GM18502 (cell line): ENCODE measurements around the gene LMO7.

ENCODE experiments used
- ATAC-seq: cut with Tn5 transposase; IDR thresholded peaks from one replicate; pipeline ENCODE4 v1.9.1; 2021; ENCODE audit warnings: mild to moderate bottlenecking; ENCODE audit not compliant: unreplicated experiment, poor library complexity

The LMO7 gene

DNA sequence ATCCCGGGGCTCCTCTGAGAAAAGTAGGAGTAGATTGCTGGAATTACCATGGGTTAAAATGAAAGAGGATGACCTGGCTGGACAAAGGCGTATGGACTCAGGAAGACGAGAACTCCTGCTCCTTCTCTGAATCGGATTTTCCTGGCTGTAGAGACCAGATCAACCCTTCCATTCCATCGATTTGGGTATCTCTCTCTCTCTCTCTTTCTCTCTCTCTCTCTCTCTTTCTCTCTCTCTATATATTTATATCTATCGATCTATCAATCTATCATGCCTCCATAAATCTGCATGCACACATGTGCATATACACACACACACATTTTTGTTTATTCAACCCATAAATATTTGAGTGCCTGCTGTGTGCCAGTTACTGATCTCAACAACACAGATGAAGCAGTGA lies 234.9 kb downstream of the LMO7 start:
- ATAC-seq = no peak

DNA sequence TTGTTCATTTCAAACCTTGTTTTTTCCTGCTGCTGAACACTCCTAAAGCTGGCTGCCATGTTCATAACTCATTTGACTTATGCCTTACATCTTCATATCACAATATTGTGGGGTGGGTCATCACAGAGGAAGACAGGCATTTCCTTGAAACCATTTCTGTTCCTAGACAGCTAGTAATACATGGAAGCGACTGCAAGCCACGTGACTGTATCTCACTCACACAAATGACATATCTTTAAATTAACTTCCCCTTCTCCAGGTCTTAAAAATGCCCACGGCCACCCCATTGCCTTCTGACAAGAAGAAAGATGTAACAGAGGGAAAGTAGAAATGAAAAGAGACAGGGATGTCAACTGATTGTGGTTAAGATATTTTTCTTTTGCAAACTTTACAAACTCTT lies 236.8 kb downstream of the LMO7 start:
- ATAC-seq = no peak

DNA sequence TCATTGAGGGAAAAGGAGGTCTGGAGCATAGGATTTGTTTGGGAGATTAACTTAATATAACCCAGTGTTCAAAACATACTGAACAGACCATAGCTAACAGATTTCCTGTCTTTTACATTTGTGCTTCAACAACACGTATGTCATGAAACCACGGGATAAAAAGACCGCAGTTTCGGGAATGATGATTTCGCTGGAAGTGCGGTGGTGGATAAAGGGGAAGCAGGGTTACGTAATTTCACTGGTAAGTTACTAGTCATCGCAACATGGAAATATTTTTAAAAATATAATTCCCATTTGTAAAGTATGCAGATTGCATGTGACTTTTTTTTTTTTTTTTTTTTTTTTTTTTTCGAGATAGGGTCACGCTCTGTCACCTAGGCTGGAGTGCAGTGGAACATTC lies 237.4 kb downstream of the LMO7 start:
- ATAC-seq = no peak

DNA sequence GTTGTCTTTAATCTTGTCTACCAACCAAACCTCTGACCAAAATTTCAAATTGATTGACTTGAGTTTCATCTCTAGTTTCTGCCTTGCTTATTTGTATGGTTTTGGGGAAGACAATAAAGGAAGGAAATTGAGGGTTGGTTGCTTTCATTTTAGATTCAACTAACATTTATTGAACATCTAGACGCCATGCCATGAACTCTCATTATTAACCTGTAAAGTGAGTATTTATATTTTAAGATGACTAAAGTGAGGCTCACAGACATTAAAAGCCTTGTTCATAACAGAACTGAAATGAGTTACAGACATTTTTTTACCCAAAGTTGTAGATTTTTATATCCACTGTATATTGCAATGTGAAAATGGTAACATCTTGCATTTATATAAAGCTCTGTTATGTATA lies 239.3 kb downstream of the LMO7 start:
- no peak for ATAC-seq

DNA sequence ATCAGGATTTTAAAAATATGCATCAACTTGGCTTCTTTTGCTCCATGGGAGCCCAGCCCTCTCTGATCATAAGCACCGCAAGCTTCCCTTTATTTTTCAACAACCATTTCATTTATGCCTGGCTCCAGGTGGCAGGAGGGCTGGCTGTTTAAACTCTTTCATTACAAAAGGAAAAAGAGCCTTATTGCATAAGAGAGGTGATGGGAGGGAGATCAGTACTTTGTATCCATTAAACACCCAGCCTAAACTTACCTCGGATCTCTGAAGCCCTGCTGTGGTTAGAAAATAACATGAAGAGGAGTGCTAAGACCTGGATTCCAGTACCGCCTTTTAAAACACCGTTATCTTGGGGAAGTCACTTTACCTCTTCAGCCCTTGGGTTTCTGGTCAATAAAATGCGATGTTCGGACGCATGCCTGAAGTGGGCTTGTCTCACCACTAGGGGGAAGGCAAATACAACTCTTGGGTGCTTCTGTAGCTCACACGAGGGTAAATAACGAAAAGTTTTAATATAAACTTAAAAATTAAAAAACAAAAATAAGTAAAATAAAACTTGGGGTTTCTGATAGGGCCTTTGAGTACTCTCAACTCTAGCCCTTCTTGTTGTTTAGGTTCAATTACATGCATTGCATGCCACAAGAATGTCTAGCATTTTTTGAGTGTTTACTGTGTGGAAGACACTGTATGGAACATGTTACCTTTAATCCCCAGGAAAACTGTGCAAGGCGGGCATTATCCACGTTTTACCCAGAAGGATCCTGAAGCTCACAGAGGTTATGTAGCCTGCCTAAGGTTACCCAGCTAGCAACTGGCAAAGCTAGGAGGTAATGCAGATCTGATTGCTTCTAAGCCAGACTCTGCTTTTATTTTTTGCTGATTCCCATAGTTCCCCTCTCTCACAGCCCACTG lies 240.3 kb downstream of the LMO7 start:
- peak; percentile 98 for ATAC-seq

DNA sequence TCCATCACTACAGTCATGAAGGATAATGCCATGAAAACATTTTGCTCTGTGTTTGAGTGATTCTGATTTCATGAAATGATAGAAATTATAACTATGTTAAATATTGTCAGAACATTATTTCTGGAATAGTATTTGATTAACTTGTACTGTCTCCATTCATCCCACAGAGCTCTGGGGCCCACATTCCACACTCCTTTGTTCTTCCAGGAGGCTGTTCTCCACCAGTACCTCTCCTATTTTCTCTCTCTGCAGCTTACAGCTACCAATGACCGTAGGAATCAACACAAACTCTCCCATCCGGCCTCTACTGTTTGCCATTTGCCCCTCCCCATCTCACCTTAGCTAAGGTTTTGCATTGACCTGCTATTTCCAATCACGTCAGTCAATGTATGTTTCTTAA lies 240.9 kb downstream of the LMO7 start:
- no peak for ATAC-seq

DNA sequence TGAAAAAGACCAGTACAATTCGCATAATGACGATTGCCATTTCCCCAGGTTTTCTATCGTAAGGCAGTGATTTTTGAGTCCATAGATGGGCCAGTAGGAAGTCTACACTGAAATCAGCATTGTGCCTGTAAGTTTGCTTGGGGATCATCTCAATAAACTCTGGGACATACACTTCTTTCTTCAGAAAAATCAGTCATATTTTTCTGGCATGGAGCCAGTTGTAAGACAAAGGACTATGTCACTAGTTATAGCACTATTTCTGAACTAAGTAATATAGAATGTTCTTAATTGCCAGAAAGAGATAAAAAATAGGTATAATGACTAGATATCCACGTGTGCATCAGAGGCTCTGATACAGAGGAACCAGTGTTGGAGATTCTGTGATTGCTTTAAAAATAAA lies 243.5 kb downstream of the LMO7 start:
- no peak for ATAC-seq

DNA sequence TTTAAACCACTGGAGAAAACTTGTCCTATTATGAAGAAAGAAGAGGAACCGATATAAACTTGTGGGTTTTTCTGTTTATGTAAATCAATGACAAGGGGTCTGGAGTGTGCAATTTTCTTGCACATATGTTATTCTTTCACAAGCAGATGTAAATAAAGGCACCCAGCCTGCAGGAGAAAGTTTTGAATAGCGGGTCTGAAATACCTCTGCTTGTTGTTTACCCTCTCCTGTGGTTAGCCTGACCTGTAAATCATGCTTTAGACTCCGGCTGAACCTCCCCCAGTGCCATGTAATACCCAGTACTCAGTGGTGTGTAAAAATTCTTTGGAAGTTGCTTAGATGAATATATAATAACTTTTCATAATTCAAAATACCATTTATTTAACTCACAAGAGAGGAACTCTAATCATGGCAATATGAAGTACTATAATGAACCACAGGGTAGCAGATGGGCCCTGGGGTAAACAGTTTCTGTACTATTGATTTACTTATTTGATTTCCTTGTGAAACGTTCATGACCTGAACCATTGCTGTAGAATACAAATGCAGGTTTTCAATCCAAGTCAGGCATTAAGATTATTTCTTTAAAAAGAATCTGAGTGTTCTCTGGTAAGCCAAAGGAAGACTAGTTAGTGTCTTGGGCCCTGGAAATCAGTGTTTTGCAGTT lies 245.1 kb downstream of the LMO7 start:
- no peak for ATAC-seq

DNA sequence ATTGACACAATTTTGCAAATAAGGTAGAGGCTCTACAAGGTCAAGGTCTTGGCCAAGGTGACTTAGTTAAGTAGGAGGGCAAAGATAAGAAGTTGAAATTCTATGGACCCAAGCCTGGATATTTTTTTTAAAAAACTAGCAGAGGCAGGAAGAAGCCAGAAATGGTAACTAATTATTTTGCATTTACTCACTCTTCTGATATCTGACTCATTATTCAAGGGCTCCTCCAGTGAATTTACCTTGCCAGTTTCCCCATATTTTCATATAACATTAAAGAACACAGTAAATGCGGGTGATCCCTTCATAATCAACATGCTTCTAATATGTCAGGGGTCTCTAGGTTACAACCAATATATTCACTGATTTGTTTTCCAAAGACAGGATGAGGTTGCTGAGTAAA lies 246.1 kb downstream of the LMO7 start:
- no peak for ATAC-seq

DNA sequence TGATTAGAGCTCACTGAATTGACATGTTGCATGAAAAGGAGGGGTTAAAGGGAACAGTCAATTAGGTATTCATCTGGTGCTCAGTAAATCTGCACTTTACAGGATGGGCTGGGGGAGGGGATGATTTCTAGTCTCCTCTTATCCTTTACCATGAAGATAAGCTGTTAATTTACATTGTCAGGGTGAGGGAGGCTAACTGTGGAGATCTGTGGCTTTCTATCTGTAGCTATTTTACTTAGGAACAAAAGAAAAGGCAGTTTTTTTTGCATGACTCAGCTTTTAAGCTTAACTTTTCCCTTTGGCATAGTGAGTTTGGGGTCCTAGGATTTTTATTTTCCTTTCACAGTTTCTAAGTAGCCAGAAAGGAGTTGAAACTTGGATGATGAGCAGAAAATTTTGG lies 253.3 kb downstream of the LMO7 start:
- ATAC-seq = no peak

DNA sequence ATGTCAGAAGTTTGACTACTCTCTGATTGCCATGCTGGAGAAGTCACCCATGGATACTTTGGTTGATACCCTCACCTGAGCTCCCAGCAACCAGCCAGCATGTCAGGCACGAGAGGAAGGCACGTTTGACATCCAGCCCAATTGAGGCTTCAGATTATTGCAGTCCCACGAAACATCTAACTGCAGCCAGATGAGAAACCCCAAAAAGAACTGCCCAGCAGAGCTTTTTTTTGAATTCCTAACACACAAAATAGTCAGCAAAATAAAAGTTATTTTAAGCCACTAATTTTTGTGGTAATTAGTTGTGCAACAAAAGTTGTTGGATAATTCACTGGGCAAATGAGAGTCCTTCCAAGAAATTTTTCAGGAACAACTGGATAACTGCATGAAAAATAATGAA lies 259.0 kb downstream of the LMO7 start:
- no peak for ATAC-seq

DNA sequence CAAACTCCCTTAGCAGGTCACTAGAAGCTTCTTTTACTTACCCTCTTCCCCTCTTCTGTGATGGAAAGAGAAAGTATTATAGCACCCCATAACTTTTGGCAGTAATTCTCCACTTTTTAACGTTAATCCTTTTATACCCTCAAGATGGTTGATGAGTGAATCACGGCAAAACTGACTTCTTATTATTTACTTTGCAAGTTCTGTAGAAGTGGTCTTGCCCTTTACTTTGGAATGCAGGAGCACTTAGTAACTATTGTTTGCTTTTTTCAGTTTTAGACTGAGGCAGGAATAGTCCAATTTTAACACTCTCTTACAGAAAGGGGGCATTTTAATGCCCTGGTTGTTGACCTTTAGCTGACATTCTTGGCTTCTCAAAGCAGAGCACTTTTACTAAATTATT lies 260.1 kb downstream of the LMO7 start:
- no peak for ATAC-seq

DNA sequence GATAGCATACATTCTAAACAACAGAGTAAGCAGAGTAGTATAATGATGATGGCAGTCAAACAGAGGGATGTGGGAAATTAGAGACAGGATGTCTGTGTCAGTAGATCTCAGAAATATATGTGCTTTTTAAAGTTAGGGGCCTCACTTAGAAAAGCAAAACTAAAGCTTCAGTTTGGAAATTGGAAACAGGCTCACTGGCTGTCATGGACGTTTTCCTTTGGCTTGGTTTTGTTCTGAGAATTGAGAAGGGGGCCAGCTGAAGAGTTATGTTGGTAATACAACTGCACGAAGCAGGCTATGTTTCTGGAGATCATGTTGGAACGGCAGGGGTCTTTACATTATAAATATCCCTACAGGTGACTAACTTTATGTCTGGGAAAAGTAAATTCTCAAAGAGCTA lies 261.3 kb downstream of the LMO7 start:
- no peak for ATAC-seq

DNA sequence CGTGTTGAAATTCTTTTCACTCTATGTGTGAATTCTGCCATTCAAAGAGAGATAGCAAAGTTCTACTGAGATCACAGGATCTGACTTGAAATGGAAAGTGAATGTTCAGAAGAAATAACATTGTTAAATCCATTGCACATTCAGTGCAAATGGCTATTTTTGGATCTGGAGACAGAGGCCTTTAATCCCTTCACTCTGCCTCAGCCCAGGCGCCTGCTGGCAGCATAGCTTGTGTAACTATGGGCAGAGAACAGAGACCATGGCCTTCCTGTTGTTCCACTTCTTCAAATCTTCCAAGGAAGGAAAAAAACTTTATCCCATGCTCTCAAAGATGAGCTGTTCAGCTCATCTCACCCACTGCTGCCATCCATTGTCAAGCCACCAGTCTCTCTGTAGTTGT lies 265.4 kb downstream of the LMO7 start:
- no peak for ATAC-seq

DNA sequence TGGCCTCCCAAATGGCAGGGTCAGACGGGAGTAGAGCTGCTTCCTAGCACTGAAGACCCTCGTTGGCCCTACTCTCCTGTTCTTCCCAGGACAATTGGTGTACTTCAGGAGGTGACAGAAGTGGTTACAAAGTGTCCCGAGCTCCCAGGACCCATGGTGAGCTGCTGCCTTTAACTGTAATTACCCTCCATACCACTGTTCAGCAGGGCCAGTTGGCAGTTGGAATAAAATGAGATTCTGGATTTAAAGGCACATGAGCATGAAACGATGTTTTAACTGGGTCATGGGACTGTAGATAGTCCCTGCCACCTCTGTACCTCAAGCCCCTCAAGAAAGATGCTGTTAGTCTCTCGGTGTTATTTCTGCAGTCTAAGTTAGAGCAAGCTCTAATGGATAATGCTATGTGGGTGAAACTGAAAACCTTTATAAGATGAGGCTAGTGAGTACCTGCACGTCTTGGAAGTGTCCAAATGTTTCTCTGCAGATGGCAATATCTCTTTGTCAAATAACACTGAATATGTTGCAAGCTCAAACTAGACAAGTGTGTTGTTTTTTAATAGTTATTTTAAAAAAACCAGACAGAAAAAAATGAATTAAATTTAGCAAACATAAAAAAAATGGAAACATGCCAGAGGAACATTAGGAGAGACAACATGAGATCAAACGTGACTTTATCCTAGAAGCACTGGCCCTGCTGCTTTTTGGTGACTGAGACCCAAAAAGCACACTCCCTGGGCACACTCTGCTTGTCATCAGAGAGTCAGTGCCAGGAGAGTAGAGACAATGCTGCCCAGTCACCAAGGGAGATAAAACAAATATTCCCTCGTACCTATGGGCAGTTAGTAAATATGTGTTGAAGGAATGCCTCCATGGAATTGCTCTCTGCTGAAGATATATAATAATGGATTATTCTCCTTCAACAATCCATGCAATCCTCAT lies 266.3 kb downstream of the LMO7 start:
- no peak for ATAC-seq

DNA sequence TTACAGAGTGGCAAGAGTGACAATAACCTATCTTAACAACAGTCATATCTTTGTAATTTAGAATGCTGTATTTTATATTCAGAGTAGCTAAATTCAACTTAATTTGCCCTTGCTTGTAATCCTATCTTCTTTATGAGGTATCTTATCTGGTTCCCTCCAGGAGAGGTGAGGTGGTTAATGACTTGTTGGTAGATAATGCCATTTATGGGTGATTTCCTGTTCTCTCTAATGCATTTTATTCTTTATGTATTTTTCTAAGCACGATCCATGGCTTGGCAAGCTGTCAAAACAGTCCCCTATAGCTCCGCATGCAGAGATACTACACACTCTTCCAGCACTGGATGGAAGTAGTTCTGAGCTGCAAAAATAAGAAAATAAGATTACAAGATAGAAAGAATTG lies 267.9 kb downstream of the LMO7 start:
- ATAC-seq = no peak

DNA sequence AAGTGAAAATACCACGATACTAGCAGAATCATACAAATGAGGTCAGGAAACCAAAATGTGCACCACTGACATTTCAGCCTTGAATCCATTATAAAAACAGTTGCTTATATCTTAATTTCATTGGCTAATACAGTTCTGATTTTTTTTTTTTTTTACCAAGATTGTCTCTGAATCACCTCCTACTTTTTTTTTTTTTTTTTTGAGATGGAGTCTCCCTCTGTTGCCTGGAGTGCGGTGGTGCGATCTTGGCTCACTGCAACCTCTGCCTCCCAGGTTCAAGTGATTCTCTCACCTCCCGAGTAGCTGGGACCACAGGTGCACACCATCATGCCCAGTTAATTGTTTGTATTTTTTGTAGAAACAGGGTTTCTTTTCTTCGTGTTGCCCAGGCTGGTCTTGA lies 270.2 kb downstream of the LMO7 start:
- ATAC-seq = no peak

DNA sequence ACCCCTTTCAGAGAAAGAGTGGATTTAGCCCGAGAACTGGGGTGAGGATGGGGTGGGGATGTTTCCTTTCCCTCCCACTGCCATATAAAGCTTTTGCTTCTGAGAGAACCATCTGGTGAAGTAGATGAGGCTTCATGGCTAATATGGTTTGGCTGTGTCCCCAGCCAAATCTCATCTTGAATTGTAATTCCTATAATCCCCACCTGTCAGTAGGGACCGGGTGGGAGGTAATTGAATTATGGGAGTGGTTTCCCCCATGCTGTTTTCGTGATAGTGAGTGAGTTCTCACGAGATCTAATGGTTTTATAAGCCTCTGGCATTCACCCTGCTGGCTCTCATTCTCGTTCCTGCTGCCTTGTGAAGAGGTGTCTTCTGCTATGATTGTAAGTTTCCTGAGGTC lies 270.9 kb downstream of the LMO7 start:
- no peak for ATAC-seq

DNA sequence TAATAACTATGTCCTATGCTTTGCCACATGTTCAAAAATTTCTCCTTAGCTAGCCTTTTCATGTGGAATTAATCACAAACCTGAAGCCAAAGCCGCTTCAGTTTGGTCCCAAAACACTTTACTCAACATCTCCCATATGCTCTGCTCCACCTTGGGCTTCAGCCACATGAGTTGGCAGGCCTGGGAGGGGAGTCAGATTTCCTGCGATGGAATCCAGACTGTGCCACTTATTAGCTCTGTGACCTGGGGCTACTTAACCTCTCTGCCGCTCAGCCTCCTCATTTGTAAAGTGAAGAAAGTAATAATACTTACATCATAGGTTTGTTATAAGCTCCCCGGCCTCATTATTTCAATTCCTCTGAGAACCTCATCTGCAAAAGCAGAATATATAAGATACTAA lies 272.0 kb downstream of the LMO7 start:
- no peak for ATAC-seq
